Measurements from ENCODE around the gene PDK1.

GRCh38 chr2:172531309-172531708 lies 24.6 kb upstream of the PDK1 start:
- TF ChIP-seq, protein P1, sequence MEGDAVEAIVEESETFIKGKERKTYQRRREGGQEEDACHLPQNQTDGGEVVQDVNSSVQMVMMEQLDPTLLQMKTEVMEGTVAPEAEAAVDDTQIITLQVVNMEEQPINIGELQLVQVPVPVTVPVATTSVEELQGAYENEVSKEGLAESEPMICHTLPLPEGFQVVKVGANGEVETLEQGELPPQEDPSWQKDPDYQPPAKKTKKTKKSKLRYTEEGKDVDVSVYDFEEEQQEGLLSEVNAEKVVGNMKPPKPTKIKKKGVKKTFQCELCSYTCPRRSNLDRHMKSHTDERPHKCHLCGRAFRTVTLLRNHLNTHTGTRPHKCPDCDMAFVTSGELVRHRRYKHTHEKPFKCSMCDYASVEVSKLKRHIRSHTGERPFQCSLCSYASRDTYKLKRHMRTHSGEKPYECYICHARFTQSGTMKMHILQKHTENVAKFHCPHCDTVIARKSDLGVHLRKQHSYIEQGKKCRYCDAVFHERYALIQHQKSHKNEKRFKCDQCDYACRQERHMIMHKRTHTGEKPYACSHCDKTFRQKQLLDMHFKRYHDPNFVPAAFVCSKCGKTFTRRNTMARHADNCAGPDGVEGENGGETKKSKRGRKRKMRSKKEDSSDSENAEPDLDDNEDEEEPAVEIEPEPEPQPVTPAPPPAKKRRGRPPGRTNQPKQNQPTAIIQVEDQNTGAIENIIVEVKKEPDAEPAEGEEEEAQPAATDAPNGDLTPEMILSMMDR (IDR thresholded peaks at IDR 0.05; ENCODE audit: insufficient read depth, low read length, poor library complexity, severe bottlenecking) = no peak
- no peak for TF ChIP-seq EZH2phosphoT487 (conservative IDR thresholded peaks at IDR 0.05; ENCODE audit: low read length)

Data from SU-DHL-6 (cell line).